ENCODE results near the gene MMUT.

- TF ChIP-seq CTCF (IDR thresholded peaks at IDR 0.05) = no peak
- no peak for TF ChIP-seq POLR2AphosphoS5 (IDR thresholded peaks at IDR 0.05)
Observed at GRCh38 chr6:49479308-49479970, 16.4 kb upstream of the MMUT start.
